Measurements from ENCODE around the gene PARN.

GRCh38 chr16:14492614-14493013 lies 137.4 kb downstream of the PARN start:
- TF ChIP-seq CTCF (IDR thresholded peaks at IDR 0.05): no peak
- no peak for TF ChIP-seq POLR2A (IDR thresholded peaks at IDR 0.05)

All from body of pancreas (tissue), 4 donors.